ENCODE measurements around the gene MAP3K6. TPM values are rescaled to one million over a fixed set of nuclear protein-coding genes. Genes with fewer than 3 reads are reported as not detected.

Gene MAP3K6
- 1 to 10 TPM; 8.3 to 9.5 TPM for total RNA-seq

GRCh38 chr1:27366411-27367159 lies at the start of gene MAP3K6:
Gene MAP3K6, minus strand, starts transcription at chr1:27366961. Its CDS starts 364 bp downstream, at chr1:27366597.
- no peaks in the 10 kb centered on the region for H3K27me3 Mint-ChIP-seq
- CTCF ChIA-PET, result interaction anchor here (0.7 to 8.2 kb wide), 18 partner anchors 9 to 949 kb away, joined by 3 to 91 read pairs (median 6); partner anchors contain the start of gene CD164L2
- POLR2A ChIA-PET, result interaction anchor here (0.7 to 3.2 kb wide), 7 partner anchors 10 to 217 kb away, joined by 3 to 31 read pairs (median 3); partner anchors contain the start of gene CD164L2
- ATAC-seq (peak; percentile 25), DNase-seq (peak; percentile 59)
- H3K36me3 Mint-ChIP-seq (ENCODE audit: low read depth), result no peaks in the 10 kb centered on the region
- peak within 1 kb of the TSS; percentile 82 for H3K4me3 Mint-ChIP-seq
- intact Hi-C loops (cut with micrococcal nuclease), result no loop called here
- H3K9me3 Mint-ChIP-seq, result no peaks in the 10 kb centered on the region
- peak within 1 kb of the TSS; percentile 32 for H3K27ac Mint-ChIP-seq
- peak; percentile 24 for TF ChIP-seq CTCF (IDR thresholded peaks at IDR 0.05)
- peaks cover 18% of the 10 kb centered on the region for H3K4me1 Mint-ChIP-seq (ENCODE audit: low read depth)

GRCh38 chr1:27414091-27414490 lies 47.3 kb upstream of the MAP3K6 start:
- no peak for ATAC-seq
- Mint-ChIP-seq H3K4me1 (ENCODE audit: low read depth) (peaks cover 26% of the 10 kb centered on the region), H3K27me3 (no peaks in the 10 kb centered on the region), H3K4me3 (no peak overlapping the region), H3K27ac (peak overlapping the region; percentile 40), H3K9me3 (no peaks in the 10 kb centered on the region), H3K36me3 (ENCODE audit: low read depth) (peaks cover 51% of the 10 kb centered on the region)
- intact Hi-C loops (cut with micrococcal nuclease), result no loop called here
- no peak for DNase-seq
- no peak for TF ChIP-seq CTCF (IDR thresholded peaks at IDR 0.05)
- ChIA-PET CTCF (interaction anchor here (0.8 to 5.7 kb wide), 7 partner anchors 12 to 194 kb away, joined by 3 to 36 read pairs (median 18); partner anchors contain the start of gene AHDC1), POLR2A (interaction anchor here (1.0 to 1.6 kb wide), 3 partner anchors 9 to 68 kb away, joined by 3 to 4 read pairs (median 3); no protein-coding TSS in a partner anchor)

GRCh38 chr1:27413004-27413403 lies 46.2 kb upstream of the MAP3K6 start:
- POLR2A ChIA-PET, result interaction anchor here (0.9 to 1.6 kb wide), 3 partner anchors 70 to 116 kb away, joined by 3 to 4 read pairs (median 3); no protein-coding TSS in a partner anchor
- Mint-ChIP-seq H3K27me3 (no peaks in the 10 kb centered on the region), H3K4me3 (no peak overlapping the region), H3K27ac (peak overlapping the region; percentile 44), H3K4me1 (ENCODE audit: low read depth) (peaks cover 15% of the 10 kb centered on the region), H3K36me3 (ENCODE audit: low read depth) (peaks cover 48% of the 10 kb centered on the region), H3K9me3 (no peaks in the 10 kb centered on the region)
- no peak for ATAC-seq
- no peak for TF ChIP-seq CTCF (IDR thresholded peaks at IDR 0.05)
- intact Hi-C loops (cut with micrococcal nuclease), result no loop called here
- no peak for DNase-seq
- CTCF ChIA-PET, result interaction anchor here (0.9 to 5.7 kb wide), 8 partner anchors 10 to 192 kb away, joined by 3 to 36 read pairs (median 4); partner anchors contain the start of gene AHDC1

GRCh38 chr1:27412502-27412901 lies 45.7 kb upstream of the MAP3K6 start:
- intact Hi-C loops (cut with micrococcal nuclease), result no loop called here
- no peak for TF ChIP-seq CTCF (IDR thresholded peaks at IDR 0.05)
- ChIA-PET CTCF (interaction anchor here (0.9 to 5.7 kb wide), 7 partner anchors 10 to 189 kb away, joined by 3 to 34 read pairs (median 3); no protein-coding TSS in a partner anchor), POLR2A (interaction anchor here (0.9 to 1.6 kb wide), 3 partner anchors 70 to 115 kb away, joined by 3 to 4 read pairs (median 3); no protein-coding TSS in a partner anchor)
- ATAC-seq, result no peak
- no peaks in the 10 kb centered on the region for H3K27me3 Mint-ChIP-seq
- H3K4me3 Mint-ChIP-seq, result no peak overlapping the region
- DNase-seq, result no peak
- H3K9me3 Mint-ChIP-seq, result no peaks in the 10 kb centered on the region
- peaks cover 45% of the 10 kb centered on the region for H3K36me3 Mint-ChIP-seq (ENCODE audit: low read depth)
- H3K4me1 Mint-ChIP-seq (ENCODE audit: low read depth), result peaks cover 14% of the 10 kb centered on the region
- H3K27ac Mint-ChIP-seq, result no peak overlapping the region

Data from activated CD8-positive, alpha-beta T cell treated with anti-CD3 and anti-CD28 coated beads for 36 hours (primary cell).